GM18507 (cell line): ENCODE results near the gene BFSP2.

Experiments
- DNase-seq: peaks from one replicate; pipeline ENCODE4 v3.0.0; 2011; ENCODE audit warnings: low read depth; ENCODE audit not compliant: insufficient read length; ENCODE audit errors: extremely low spot score
- FAIRE-seq: peaks from 2 replicates; lab custom pipeline; 2011; peaks lifted over from hg19 to GRCh38; lab: Jason Lieb, UNC

The BFSP2 gene

GRCh38 chr3:133381346-133382109 lies 18.3 kb upstream of the BFSP2 start:
- no peak for FAIRE-seq

GRCh38 chr3:133383175-133383574 lies 16.7 kb upstream of the BFSP2 start:
- FAIRE-seq (no peak), DNase-seq (no peak)

More at GRCh38 chr3:133381346-133382109, 18.3 kb upstream of the BFSP2 start:
- DNase-seq, result no peak

- no peak for FAIRE-seq
- DNase-seq, result no peak
Measured at GRCh38 chr3:133383741-133384140, 16.1 kb upstream of the BFSP2 start.

GRCh38 chr3:133384331-133385027 lies 15.4 kb upstream of the BFSP2 start:
- DNase-seq (peak; percentile 35), FAIRE-seq (peak; percentile 75)

- DNase-seq, result no peak
Measured at GRCh38 chr3:133386876-133387275, 13.0 kb upstream of the BFSP2 start.

GRCh38 chr3:133387341-133387740 lies 12.5 kb upstream of the BFSP2 start:
- no peak for FAIRE-seq
- no peak for DNase-seq

More at GRCh38 chr3:133386876-133387275, 13.0 kb upstream of the BFSP2 start:
- FAIRE-seq, result no peak

- FAIRE-seq (no peak), DNase-seq (no peak)
Measured at GRCh38 chr3:133388696-133389395, 11.0 kb upstream of the BFSP2 start.

GRCh38 chr3:133390715-133391114 lies 9.1 kb upstream of the BFSP2 start:
- DNase-seq (no peak), FAIRE-seq (no peak)

GRCh38 chr3:133393204-133393603 lies 6.7 kb upstream of the BFSP2 start:
- DNase-seq (no peak), FAIRE-seq (no peak)

- FAIRE-seq (no peak), DNase-seq (no peak)
Measured at GRCh38 chr3:133393691-133394474, 6.0 kb upstream of the BFSP2 start.

- DNase-seq (no peak), FAIRE-seq (no peak)
Measured at GRCh38 chr3:133394561-133395311, 5.1 kb upstream of the BFSP2 start.

GRCh38 chr3:133396906-133397305 lies 3.0 kb upstream of the BFSP2 start:
- no peak for DNase-seq
- no peak for FAIRE-seq

GRCh38 chr3:133401374-133402135 lies 1.7 kb downstream of the BFSP2 start:
- DNase-seq, result no peak

GRCh38 chr3:133404920-133405319 lies 5.1 kb downstream of the BFSP2 start:
- no peak for FAIRE-seq
- no peak for DNase-seq

More at GRCh38 chr3:133401374-133402135, 1.7 kb downstream of the BFSP2 start:
- FAIRE-seq, result no peak

- DNase-seq (no peak), FAIRE-seq (no peak)
Measured at GRCh38 chr3:133408366-133408765, 8.5 kb downstream of the BFSP2 start.

- DNase-seq (no peak), FAIRE-seq (no peak)
Measured at GRCh38 chr3:133408961-133409360, 9.1 kb downstream of the BFSP2 start.

- no peak for DNase-seq
Measured at GRCh38 chr3:133410191-133410892, 10.5 kb downstream of the BFSP2 start.

More at GRCh38 chr3:133410191-133410892, 10.5 kb downstream of the BFSP2 start:
- FAIRE-seq, result no peak
